Measurements from ENCODE around the gene TICAM1. TPM values are rescaled to one million over a fixed set of nuclear protein-coding genes. Genes with fewer than 3 reads are reported as not detected.

TICAM1 gene
- total RNA-seq, 4 donors from 2014 or later, result 3.9 to 9.0 (median 4.9) TPM

DNA sequence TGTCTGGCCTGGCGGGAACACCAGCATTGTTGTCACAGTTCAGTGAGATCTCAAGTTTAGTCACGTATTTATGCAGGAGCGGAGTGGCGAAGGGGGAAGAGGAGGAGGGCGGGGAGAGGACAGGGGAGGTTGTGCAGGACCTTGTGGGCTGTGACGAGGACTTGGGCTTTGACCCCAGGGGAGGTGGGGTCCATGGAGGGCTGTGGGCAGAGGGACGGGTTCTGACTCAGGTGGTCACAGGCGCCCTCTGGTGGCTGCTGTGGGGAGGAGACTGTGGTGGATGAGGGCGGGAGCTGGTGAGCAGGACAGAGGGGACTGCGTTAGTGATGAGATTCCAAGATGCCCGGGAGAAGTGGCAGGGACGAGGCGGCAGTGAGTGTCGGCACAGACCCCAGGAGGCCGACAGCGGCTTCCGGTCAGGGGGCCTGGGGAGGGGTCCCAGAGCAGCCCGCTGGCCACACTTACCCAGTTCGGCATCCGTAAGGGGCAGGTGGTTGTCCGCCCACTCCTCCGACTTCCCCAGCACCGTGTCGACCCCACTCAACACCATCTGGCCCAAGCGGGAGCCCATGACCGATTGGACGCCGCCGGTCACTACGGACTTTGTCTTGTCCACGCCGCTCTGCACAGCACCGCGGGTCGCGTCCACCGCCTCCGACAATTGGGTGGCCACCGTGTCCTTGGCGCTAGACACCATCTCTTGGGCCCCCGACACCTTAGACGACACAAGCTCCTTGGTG, 20.2 kb upstream of the TICAM1 start:
- TF ChIP-seq, protein P1, sequence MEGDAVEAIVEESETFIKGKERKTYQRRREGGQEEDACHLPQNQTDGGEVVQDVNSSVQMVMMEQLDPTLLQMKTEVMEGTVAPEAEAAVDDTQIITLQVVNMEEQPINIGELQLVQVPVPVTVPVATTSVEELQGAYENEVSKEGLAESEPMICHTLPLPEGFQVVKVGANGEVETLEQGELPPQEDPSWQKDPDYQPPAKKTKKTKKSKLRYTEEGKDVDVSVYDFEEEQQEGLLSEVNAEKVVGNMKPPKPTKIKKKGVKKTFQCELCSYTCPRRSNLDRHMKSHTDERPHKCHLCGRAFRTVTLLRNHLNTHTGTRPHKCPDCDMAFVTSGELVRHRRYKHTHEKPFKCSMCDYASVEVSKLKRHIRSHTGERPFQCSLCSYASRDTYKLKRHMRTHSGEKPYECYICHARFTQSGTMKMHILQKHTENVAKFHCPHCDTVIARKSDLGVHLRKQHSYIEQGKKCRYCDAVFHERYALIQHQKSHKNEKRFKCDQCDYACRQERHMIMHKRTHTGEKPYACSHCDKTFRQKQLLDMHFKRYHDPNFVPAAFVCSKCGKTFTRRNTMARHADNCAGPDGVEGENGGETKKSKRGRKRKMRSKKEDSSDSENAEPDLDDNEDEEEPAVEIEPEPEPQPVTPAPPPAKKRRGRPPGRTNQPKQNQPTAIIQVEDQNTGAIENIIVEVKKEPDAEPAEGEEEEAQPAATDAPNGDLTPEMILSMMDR (IDR thresholded peaks at IDR 0.05; ENCODE audit: low read depth), result no peak

DNA sequence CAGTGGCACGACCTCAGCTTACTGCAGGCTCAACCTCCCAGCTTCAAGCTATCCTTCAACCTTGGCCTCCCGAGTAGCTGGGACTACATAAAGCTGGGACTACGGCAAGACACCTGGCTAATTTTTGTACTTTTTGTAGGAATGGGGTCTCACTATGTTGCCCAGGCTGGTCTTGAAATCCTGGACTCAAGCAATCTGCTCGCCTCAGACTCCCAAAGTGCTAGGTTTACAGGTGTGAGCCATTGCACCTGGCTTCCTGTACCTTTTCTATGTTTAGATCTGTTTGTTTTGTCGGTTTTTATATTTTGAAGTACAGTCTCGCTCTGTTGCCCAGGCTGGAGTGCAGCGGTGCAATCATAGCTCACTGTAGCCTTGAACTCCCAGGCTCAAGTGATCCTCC, 17.5 kb upstream of the TICAM1 start:
- TF ChIP-seq, protein P1 (IDR thresholded peaks at IDR 0.05; ENCODE audit: low read depth), result no peak

DNA sequence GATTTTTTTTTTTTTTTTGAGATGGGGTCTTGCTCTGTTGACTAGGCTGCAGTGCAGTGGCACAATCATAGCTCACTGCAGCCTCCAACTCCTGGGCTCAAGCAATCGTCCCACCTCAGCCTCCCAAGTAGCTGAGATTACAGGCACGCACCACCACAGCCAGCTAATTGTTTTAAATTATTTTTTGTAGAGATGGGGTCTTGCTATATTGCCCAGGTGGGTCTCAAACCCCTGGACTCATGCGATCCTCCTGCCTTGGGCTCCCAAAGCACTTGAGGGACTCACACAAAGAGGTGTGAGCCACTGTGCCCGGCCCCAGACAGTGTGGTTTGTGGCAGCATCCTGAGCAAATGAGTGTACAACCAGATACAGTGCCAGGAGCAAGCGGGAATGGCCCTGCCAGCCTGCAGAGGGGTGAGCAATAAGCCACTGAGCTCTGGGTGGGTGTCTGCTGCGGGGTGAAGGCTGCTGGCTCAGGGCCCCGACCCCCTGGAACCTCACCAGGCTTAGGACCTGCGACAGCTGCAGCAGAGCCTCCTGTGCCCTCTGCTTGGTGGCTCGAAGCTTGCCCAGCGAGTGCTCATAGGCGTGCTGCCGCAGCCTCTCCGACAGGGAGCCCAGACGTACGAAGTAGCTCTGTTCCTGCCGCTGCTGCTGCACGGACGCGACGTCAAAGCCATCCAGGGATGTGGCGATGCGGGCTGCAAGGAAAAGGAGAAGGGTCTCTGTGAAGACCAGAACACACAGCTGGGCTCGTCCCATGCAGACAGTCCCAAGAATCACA, 15.9 kb upstream of the TICAM1 start:
- TF ChIP-seq, protein P1 (IDR thresholded peaks at IDR 0.05; ENCODE audit: low read depth), result no peak

DNA sequence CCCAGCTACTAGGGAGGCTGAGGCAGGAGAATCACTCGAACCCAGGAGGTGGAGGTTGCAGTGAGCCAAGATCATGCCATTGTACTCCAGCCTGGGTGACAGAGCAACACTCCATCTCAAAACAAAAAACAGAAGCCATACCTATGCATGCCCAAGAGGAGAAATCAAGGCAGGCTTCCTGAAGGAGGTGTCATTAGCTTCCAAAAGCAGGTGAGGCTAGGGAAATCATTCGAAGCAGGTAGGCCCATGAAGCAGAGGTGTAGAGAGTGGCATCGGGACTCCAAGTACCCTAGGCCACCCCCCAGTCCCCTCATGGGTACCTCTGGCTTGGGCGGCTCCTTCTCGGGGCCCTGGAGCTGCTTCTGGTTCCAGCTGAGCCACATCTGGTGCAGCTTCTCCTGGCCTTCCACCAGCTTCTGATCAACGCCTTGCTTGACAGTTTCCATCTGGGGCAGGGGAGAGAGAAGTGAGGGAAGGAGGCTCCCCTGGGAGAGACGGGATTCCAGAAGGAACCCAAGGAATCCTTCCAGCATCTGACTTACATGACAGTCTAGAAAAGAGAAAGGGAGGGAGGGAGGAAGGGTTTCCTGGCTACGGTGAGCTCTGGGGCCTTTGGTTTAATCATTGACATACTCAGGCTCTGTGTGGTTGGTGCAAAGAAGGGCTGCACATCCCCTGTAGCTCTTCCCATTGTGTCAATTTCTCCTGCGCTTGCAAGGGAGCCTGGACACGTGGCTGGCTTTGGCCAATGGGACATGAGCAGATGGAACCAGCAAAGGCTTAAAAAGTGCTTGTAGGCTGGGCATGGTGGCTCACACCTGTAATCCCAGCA, 13.1 kb upstream of the TICAM1 start:
- TF ChIP-seq, protein P1 (IDR thresholded peaks at IDR 0.05; ENCODE audit: low read depth), result no peak

DNA sequence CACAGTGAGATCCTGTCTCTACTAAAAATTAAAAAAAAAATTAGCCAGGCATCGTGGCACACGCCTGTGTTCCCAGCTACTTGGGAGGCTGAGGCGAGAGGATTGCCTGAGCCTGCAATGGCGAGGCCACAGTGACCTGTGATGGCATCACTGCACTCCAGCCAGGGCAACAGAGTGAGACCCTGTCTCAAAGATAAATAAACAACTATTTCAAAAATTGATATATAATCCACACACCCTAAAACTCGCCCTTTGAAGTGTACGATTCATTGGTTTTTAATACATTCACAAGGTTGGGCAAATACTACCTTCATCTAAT, 12.1 kb upstream of the TICAM1 start:
- TF ChIP-seq, protein P1 (IDR thresholded peaks at IDR 0.05; ENCODE audit: low read depth), result no peak

DNA sequence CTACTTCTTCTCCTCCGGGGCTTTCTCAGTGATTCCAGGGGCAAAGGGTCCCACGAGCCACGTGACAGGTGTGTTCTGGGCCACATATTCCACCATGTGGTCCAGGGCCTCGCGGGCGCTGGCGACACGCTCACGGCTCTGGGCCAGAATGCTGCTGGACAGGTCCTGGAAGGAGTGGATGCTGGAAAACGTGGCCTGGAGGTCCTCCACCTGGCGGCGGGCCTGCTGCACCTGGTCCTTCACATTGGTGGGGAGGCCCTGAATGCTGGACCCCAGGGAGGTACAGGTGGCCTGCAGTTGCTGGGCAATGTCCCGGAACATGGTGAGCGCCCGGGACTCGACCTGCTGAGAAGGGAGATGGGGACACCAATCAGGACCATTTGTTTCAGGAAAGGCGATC, 7.7 kb upstream of the TICAM1 start:
- TF ChIP-seq, protein P1 (IDR thresholded peaks at IDR 0.05; ENCODE audit: low read depth), result no peak

DNA sequence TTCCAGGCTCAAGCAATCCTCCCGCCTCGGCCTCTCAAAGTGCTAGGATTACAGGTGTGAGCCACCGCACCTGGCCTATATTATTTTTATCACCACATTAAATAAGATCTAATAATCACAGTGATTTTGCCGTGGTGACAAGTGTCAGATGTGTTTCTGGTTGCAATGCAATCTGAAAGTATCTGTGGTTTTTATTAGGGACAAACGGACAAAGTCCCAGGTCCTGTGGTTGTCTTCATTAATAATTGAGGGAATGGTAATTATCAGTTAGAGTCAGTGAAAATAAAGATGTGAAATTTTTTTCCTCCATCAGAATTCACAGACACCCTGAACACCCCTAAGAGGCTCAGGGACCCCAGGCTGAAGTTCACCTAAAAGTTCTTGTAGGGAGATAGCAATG, 1.3 kb upstream of the TICAM1 start:
- TF ChIP-seq, protein P1 (IDR thresholded peaks at IDR 0.05; ENCODE audit: low read depth), result no peak

Measured in subcutaneous adipose tissue (tissue), 4 donors.